Memory B cell (primary cell): Measurements from ENCODE around the gene MMRN2.
"Not testable (repeated sequence)": the region's sequence is repeated elsewhere in the genome, so short reads cannot be mapped to it uniquely, and the experiment has no call there.

ENCODE experiments used
- ATAC-seq: fragments of 150-1000 bp; cut with Tn5 transposase; 2 replicates; pipeline ENCODE4 v1.10.0; 2021; ENCODE audit warnings: low read depth, mild to moderate bottlenecking, moderate library complexity
- DNase-seq, 2 donors: peaks; one replicate each; pipeline ENCODE4 v3.0.0; 2022; ENCODE audit warnings: low spot score in 2 of 2
- H3K27ac Mint-ChIP-seq: one replicate; pipeline ENCODE4 v1.8.0; 2022; ENCODE audit warnings: mild to moderate bottlenecking, moderate library complexity, mixed read lengths
- H3K27me3 Mint-ChIP-seq: one replicate; pipeline ENCODE4 v1.8.0; 2022; ENCODE audit warnings: mixed read lengths
- H3K36me3 Mint-ChIP-seq: one replicate; pipeline ENCODE4 v1.8.0; 2022; ENCODE audit warnings: mild to moderate bottlenecking, mixed read lengths
- H3K4me1 Mint-ChIP-seq: one replicate; pipeline ENCODE4 v1.8.0; 2022; ENCODE audit warnings: mixed read lengths
- H3K4me3 Mint-ChIP-seq: one replicate; pipeline ENCODE4 v1.8.0; 2022; ENCODE audit warnings: mild to moderate bottlenecking, moderate library complexity, mixed read lengths
- H3K9me3 Mint-ChIP-seq: one replicate; pipeline ENCODE4 v1.8.0; 2022; ENCODE audit warnings: mixed read lengths

Gene MMRN2

GRCh38 chr10:86957471-86958115, at the start of gene MMRN2:
MMRN2 (minus strand) TSS chr10:86957615; CDS start chr10:86957541, 74 bp downstream.
- Mint-ChIP-seq H3K27ac (no peak within 1 kb of the TSS), H3K4me3 (no peak within 1 kb of the TSS), H3K4me1 (no peaks in the 10 kb centered on the region), H3K36me3 (no peaks in the 10 kb centered on the region), H3K27me3 (peaks cover 8% of the 10 kb centered on the region), H3K9me3 (peaks cover 2% of the 10 kb centered on the region)
- ATAC-seq: no peak
- DNase-seq: no peak

GRCh38 chr10:87007124-87007523, 49.7 kb upstream of the MMRN2 start:
- not testable (repeated sequence) for H3K4me3 Mint-ChIP-seq, ATAC-seq, H3K36me3 Mint-ChIP-seq, DNase-seq, H3K4me1 Mint-ChIP-seq, H3K27me3 Mint-ChIP-seq, H3K9me3 Mint-ChIP-seq, H3K27ac Mint-ChIP-seq

- no peak overlapping the region for H3K4me3 Mint-ChIP-seq
- DNase-seq (no peak), ATAC-seq (no peak)
- H3K4me1 Mint-ChIP-seq: no peaks in the 10 kb centered on the region
- no peaks in the 10 kb centered on the region for H3K9me3 Mint-ChIP-seq
- H3K36me3 Mint-ChIP-seq: no peaks in the 10 kb centered on the region
- H3K27me3 Mint-ChIP-seq: peaks cover 1% of the 10 kb centered on the region
- H3K27ac Mint-ChIP-seq: no peak overlapping the region
Measured at GRCh38 chr10:87000491-87000890, 43.1 kb upstream of the MMRN2 start.

- not testable (repeated sequence) for H3K27me3 Mint-ChIP-seq, H3K36me3 Mint-ChIP-seq, DNase-seq, ATAC-seq, H3K4me1 Mint-ChIP-seq, H3K4me3 Mint-ChIP-seq, H3K27ac Mint-ChIP-seq, H3K9me3 Mint-ChIP-seq
Measured at GRCh38 chr10:86999802-87000403, 42.5 kb upstream of the MMRN2 start.

- DNase-seq (no peak), ATAC-seq (no peak)
- H3K36me3 Mint-ChIP-seq: no peaks in the 10 kb centered on the region
- H3K27me3 Mint-ChIP-seq: peaks cover 2% of the 10 kb centered on the region
- H3K4me3 Mint-ChIP-seq: no peak overlapping the region
- no peaks in the 10 kb centered on the region for H3K4me1 Mint-ChIP-seq
- no peak overlapping the region for H3K27ac Mint-ChIP-seq
- H3K9me3 Mint-ChIP-seq: no peaks in the 10 kb centered on the region
Measured at GRCh38 chr10:86992929-86993328, 35.5 kb upstream of the MMRN2 start.

GRCh38 chr10:86992456-86992855, 35.0 kb upstream of the MMRN2 start:
- DNase-seq: no peak
- no peak for ATAC-seq
- Mint-ChIP-seq H3K4me1 (no peaks in the 10 kb centered on the region), H3K36me3 (no peaks in the 10 kb centered on the region), H3K9me3 (no peaks in the 10 kb centered on the region), H3K4me3 (no peak overlapping the region), H3K27ac (no peak overlapping the region), H3K27me3 (peaks cover 2% of the 10 kb centered on the region)

GRCh38 chr10:86991362-86991761, 33.9 kb upstream of the MMRN2 start:
- not testable (repeated sequence) for H3K4me3 Mint-ChIP-seq, DNase-seq, H3K27me3 Mint-ChIP-seq, H3K27ac Mint-ChIP-seq, H3K4me1 Mint-ChIP-seq, H3K36me3 Mint-ChIP-seq, H3K9me3 Mint-ChIP-seq, ATAC-seq

- Mint-ChIP-seq H3K27ac (no peak overlapping the region), H3K27me3 (peaks cover 2% of the 10 kb centered on the region), H3K4me3 (no peak overlapping the region), H3K36me3 (no peaks in the 10 kb centered on the region), H3K4me1 (no peaks in the 10 kb centered on the region), H3K9me3 (peaks cover 2% of the 10 kb centered on the region)
- no peak for DNase-seq
- ATAC-seq: no peak
Measured at GRCh38 chr10:86988520-86988919, 31.1 kb upstream of the MMRN2 start.

- H3K4me3 Mint-ChIP-seq, H3K27ac Mint-ChIP-seq, H3K27me3 Mint-ChIP-seq, ATAC-seq, H3K4me1 Mint-ChIP-seq, H3K9me3 Mint-ChIP-seq, H3K36me3 Mint-ChIP-seq, DNase-seq: not testable (repeated sequence)
Measured at GRCh38 chr10:86984498-86984897, 27.1 kb upstream of the MMRN2 start.

GRCh38 chr10:86981716-86982115, 24.3 kb upstream of the MMRN2 start:
- no peaks in the 10 kb centered on the region for H3K4me1 Mint-ChIP-seq
- no peak overlapping the region for H3K4me3 Mint-ChIP-seq
- DNase-seq (no peak), ATAC-seq (no peak)
- H3K36me3 Mint-ChIP-seq: no peaks in the 10 kb centered on the region
- H3K27me3 Mint-ChIP-seq: no peaks in the 10 kb centered on the region
- no peak overlapping the region for H3K27ac Mint-ChIP-seq
- H3K9me3 Mint-ChIP-seq: peaks cover 2% of the 10 kb centered on the region

GRCh38 chr10:86981020-86981419, 23.6 kb upstream of the MMRN2 start:
- DNase-seq, H3K27ac Mint-ChIP-seq, H3K36me3 Mint-ChIP-seq, ATAC-seq, H3K4me1 Mint-ChIP-seq, H3K4me3 Mint-ChIP-seq, H3K27me3 Mint-ChIP-seq, H3K9me3 Mint-ChIP-seq: not testable (repeated sequence)

GRCh38 chr10:86979977-86980448, 22.6 kb upstream of the MMRN2 start:
- no peak for ATAC-seq
- no peak overlapping the region for H3K27ac Mint-ChIP-seq
- H3K9me3 Mint-ChIP-seq: no peaks in the 10 kb centered on the region
- DNase-seq: no peak
- H3K36me3 Mint-ChIP-seq: no peaks in the 10 kb centered on the region
- H3K4me1 Mint-ChIP-seq: no peaks in the 10 kb centered on the region
- H3K4me3 Mint-ChIP-seq: no peak overlapping the region
- no peaks in the 10 kb centered on the region for H3K27me3 Mint-ChIP-seq

GRCh38 chr10:86979296-86979818, 21.9 kb upstream of the MMRN2 start:
- no peaks in the 10 kb centered on the region for H3K4me1 Mint-ChIP-seq
- no peak overlapping the region for H3K4me3 Mint-ChIP-seq
- H3K36me3 Mint-ChIP-seq: no peaks in the 10 kb centered on the region
- ATAC-seq: no peak
- no peak for DNase-seq
- no peaks in the 10 kb centered on the region for H3K27me3 Mint-ChIP-seq
- no peaks in the 10 kb centered on the region for H3K9me3 Mint-ChIP-seq
- no peak overlapping the region for H3K27ac Mint-ChIP-seq

GRCh38 chr10:86978457-86978856, 21.0 kb upstream of the MMRN2 start:
- H3K4me3 Mint-ChIP-seq, H3K27ac Mint-ChIP-seq, H3K9me3 Mint-ChIP-seq, H3K36me3 Mint-ChIP-seq, ATAC-seq, H3K27me3 Mint-ChIP-seq, DNase-seq, H3K4me1 Mint-ChIP-seq: not testable (repeated sequence)
